CD14-positive monocyte (primary cell): ENCODE data around the gene NOP14. TPM values are rescaled to one million over a fixed set of nuclear protein-coding genes. Genes with fewer than 3 reads are reported as not detected.

Experiments used
- DNase-seq, 3 donors: peaks; one replicate each; pipeline ENCODE4 v3.0.0-alpha.2; 2011 to 2022
- H2AFZ ChIP-seq: 2 replicates; pipeline ENCODE4 v1.6.0; 2012; ENCODE audit warnings: mild to moderate bottlenecking, low read depth, low read length, inconsistent platforms; ENCODE audit not compliant: insufficient read depth, poor library complexity, severe bottlenecking
- H3K27ac ChIP-seq, 2 donors: 1 replicate in 1 of 2; 2 replicates in 1 of 2; pipeline ENCODE4 v1.5.1; 2012 to 2013; ENCODE audit warnings: low read length in 2 of 2, control low read depth in 1 of 2, inconsistent platforms in 1 of 2, low read depth in 1 of 2, mild to moderate bottlenecking in 1 of 2
- H3K27me3 ChIP-seq, 2 donors: one replicate each; pipeline versions ENCODE4 v1.6.0 to v1.6.1; 2011 to 2013; ENCODE audit warnings: low read length in 2 of 2; ENCODE audit not compliant: control insufficient read depth in 2 of 2, insufficient read depth in 2 of 2
- H3K36me3 ChIP-seq, 2 donors: replicated peaks in 1 of 2; 1 replicate in 1 of 2; 2 replicates in 1 of 2; pipeline versions ENCODE4 v1.5.1 to v1.6.1; 2012 to 2013; ENCODE audit warnings: low read length in 2 of 2, control low read depth in 1 of 2, inconsistent platforms in 1 of 2, mild to moderate bottlenecking in 1 of 2; ENCODE audit not compliant: insufficient read depth in 2 of 2, control insufficient read depth in 1 of 2
- H3K4me1 ChIP-seq, 2 donors: 1 replicate in 1 of 2; 2 replicates in 1 of 2; pipeline versions ENCODE4 v1.5.1 to v1.6.1; 2012 to 2013; ENCODE audit warnings: low read length in 2 of 2, control low read depth in 1 of 2, inconsistent platforms in 1 of 2, mild to moderate bottlenecking in 1 of 2, moderate library complexity in 1 of 2; ENCODE audit not compliant: insufficient read depth in 2 of 2, control insufficient read depth in 1 of 2
- H3K4me2 ChIP-seq: replicated peaks from 2 replicates; pipeline ENCODE3; 2012; ENCODE audit warnings: low read length, moderate library complexity, mild to moderate bottlenecking; ENCODE audit not compliant: poor library complexity, severe bottlenecking; ENCODE audit errors: extremely low read depth
- H3K4me3 ChIP-seq, 3 experiments: fragments of 200-600 bp in 1 of 3; sonication (generic) in 1 of 3; replicated peaks in 1 of 3; 1 replicate in 2 of 3; 2 replicates in 1 of 3; pipeline ENCODE4 v1.5.1; 2011 to 2013; ENCODE audit warnings: low read length in 3 of 3, mild to moderate bottlenecking in 3 of 3, control low read depth in 2 of 3, low read depth in 2 of 3, inconsistent platforms in 1 of 3, moderate library complexity in 1 of 3
- H3K79me2 ChIP-seq: 2 replicates; pipeline ENCODE4 v1.6.0; 2012; ENCODE audit warnings: mild to moderate bottlenecking, control low read depth, inconsistent platforms, low read length, moderate library complexity; ENCODE audit not compliant: insufficient read depth
- H3K9ac ChIP-seq: 2 replicates; pipeline ENCODE4 v1.6.0; 2017; ENCODE audit warnings: low read length, mild to moderate bottlenecking; ENCODE audit not compliant: insufficient read depth, poor library complexity, severe bottlenecking
- H3K9me3 ChIP-seq, 2 donors: replicated peaks in 1 of 2; 1 replicate in 1 of 2; 2 replicates in 1 of 2; pipeline versions ENCODE4 v1.5.1 to v1.6.1; 2012 to 2013; ENCODE audit warnings: low read length in 2 of 2, control low read depth in 1 of 2; ENCODE audit not compliant: control insufficient read depth in 1 of 2, insufficient read depth in 1 of 2
- H4K20me1 ChIP-seq: 2 replicates; pipeline ENCODE4 v1.6.0; 2012; ENCODE audit warnings: mild to moderate bottlenecking, low read length, control low read depth, moderate library complexity; ENCODE audit not compliant: insufficient read depth
- H3K27ac Mint-ChIP-seq, 7 donors: one replicate each; pipeline ENCODE4 v1.8.0; 2020; ENCODE audit warnings: mild to moderate bottlenecking in 7 of 7, mixed read lengths in 7 of 7, moderate library complexity in 6 of 7, inconsistent platforms in 2 of 7
- H3K27me3 Mint-ChIP-seq, 3 donors: one replicate each; pipeline ENCODE4 v1.8.0; 2021 to 2022; ENCODE audit warnings: low read depth in 3 of 3, mild to moderate bottlenecking in 3 of 3, mixed read lengths in 3 of 3, moderate library complexity in 3 of 3, inconsistent platforms in 1 of 3
- H3K36me3 Mint-ChIP-seq, 2 donors: one replicate each; pipeline ENCODE4 v1.8.0; 2020; ENCODE audit warnings: mixed read lengths in 2 of 2, inconsistent platforms in 1 of 2, mild to moderate bottlenecking in 1 of 2
- H3K4me1 Mint-ChIP-seq: one replicate; pipeline ENCODE4 v1.8.0; 2020; ENCODE audit warnings: mild to moderate bottlenecking, mixed read lengths
- H3K4me3 Mint-ChIP-seq, 2 donors: one replicate each; pipeline ENCODE4 v1.8.0; 2020; ENCODE audit warnings: mild to moderate bottlenecking in 2 of 2, mixed read lengths in 2 of 2, moderate library complexity in 1 of 2
- H3K9me3 Mint-ChIP-seq, 7 donors: one replicate each; pipeline ENCODE4 v1.8.0; 2020 to 2022; ENCODE audit warnings: mixed read lengths in 7 of 7, mild to moderate bottlenecking in 6 of 7, moderate library complexity in 6 of 7, inconsistent platforms in 2 of 7
- CTCF ChIP-seq: fragments of 200-600 bp; IDR thresholded peaks from one replicate; pipeline ENCODE4 v1.8.0; 2022; ENCODE audit warnings: antibody characterized with exemption, mild to moderate bottlenecking
- WGBS: methylation state at CpG from one replicate; pipeline ENCODE4 v1.1.5; 2013; ENCODE audit warnings: missing lambda C conversion rate; ENCODE audit not compliant: insufficient coverage; 5-methylcytosine and 5-hydroxymethylcytosine counted together
- intact Hi-C, 2 donors: fragments of 100-400 bp; cut with micrococcal nuclease; formaldehyde crosslinking; loops; one replicate each; pipeline versions ENCODE4 v1.15.0 to v1.15.1; 2023
- polyA plus RNA-seq, 3 donors: library from polyadenylated mRNA; depleted of rRNA in 1 of 3; unstranded in 2 of 3; stranded (reverse) in 1 of 3; fragments of 300-500 nt in 2 of 3; fragments of >200 nt in 1 of 3; fragmentation: Illumina TruSeq in 2 of 3; gene quantifications; 1 replicate in 2 of 3; 2 replicates in 1 of 3; pipeline ENCODE4 v1.2.3, GENCODE V29; 2012 to 2021

Gene NOP14
- polyA plus RNA-seq, 3 donors = 3.9 to 6.2 (median 4.3) TPM

- no peak overlapping the region for H2AFZ ChIP-seq
- no peak overlapping the region for H3K4me2 ChIP-seq
- peaks cover 0 to 2% (median 0%) of the 10 kb centered on the region in 3 donors for H3K27me3 Mint-ChIP-seq
- TF ChIP-seq CTCF = no peak
- peaks cover 80 to 94% of the 10 kb centered on the region in 2 donors for H3K36me3 Mint-ChIP-seq
- WGBS = 93% methylated on average over 6 of the region's 6 CpGs
- no peaks in the 10 kb centered on the region for H3K4me1 ChIP-seq
- no peaks in the 10 kb centered on the region for H3K79me2 ChIP-seq
- no peak overlapping the region for H3K4me3 ChIP-seq
- intact Hi-C loops = no loop called here
- peak overlapping the region in 2 of 7 donors; percentile 1 to 55 for H3K27ac Mint-ChIP-seq
- H3K27me3 ChIP-seq = no peaks in the 10 kb centered on the region
- H3K4me1 Mint-ChIP-seq = peaks cover 8% of the 10 kb centered on the region
- H3K9ac ChIP-seq = no peak overlapping the region
- H3K36me3 ChIP-seq = peaks cover 66 to 92% of the 10 kb centered on the region in 2 donors
- no peaks in the 10 kb centered on the region for H3K9me3 ChIP-seq
- peaks cover 32% of the 10 kb centered on the region for H4K20me1 ChIP-seq
- peaks cover 0 to 2% (median 0%) of the 10 kb centered on the region in 7 donors for H3K9me3 Mint-ChIP-seq
- no peak overlapping the region for H3K4me3 Mint-ChIP-seq
- no peak overlapping the region for H3K27ac ChIP-seq
- no peak for DNase-seq
Observed at GRCh38 chr4:2913168-2913567, 50.0 kb downstream of the NOP14 start.

- TF ChIP-seq CTCF = no peak
- peaks cover 0 to 2% (median 0%) of the 10 kb centered on the region in 3 donors for H3K27me3 Mint-ChIP-seq
- no peak overlapping the region for H3K4me3 Mint-ChIP-seq
- Histone ChIP-seq H3K27ac (no peak overlapping the region), H4K20me1 (peaks cover 27% of the 10 kb centered on the region), H3K36me3 (peaks cover 79 to 96% of the 10 kb centered on the region in 2 donors), H2AFZ (no peak overlapping the region), H3K4me1 (no peaks in the 10 kb centered on the region), H3K79me2 (no peaks in the 10 kb centered on the region), H3K27me3 (no peaks in the 10 kb centered on the region), H3K9ac (no peak overlapping the region), H3K9me3 (no peaks in the 10 kb centered on the region), H3K4me3 (no peak overlapping the region), H3K4me2 (no peak overlapping the region)
- peaks cover 80 to 94% of the 10 kb centered on the region in 2 donors for H3K36me3 Mint-ChIP-seq
- no peak for DNase-seq
- H3K27ac Mint-ChIP-seq = no peak overlapping the region
- WGBS = 93% methylated on average over 3 of the region's 3 CpGs
- intact Hi-C loops = no loop called here
- H3K9me3 Mint-ChIP-seq = peaks cover 0 to 2% (median 0%) of the 10 kb centered on the region in 7 donors
- H3K4me1 Mint-ChIP-seq = peaks cover 8% of the 10 kb centered on the region
Observed at GRCh38 chr4:2911868-2912267, 51.3 kb downstream of the NOP14 start.
